Choroid plexus epithelial cell (primary cell): ENCODE data around the gene MVK.

Experiments used
- DNase-seq: peaks from one replicate; pipeline ENCODE4 v3.0.0-alpha.2; 2010; ENCODE audit warnings: low read depth
- H3K4me3 ChIP-seq: 2 replicates; pipeline ENCODE4 v1.5.1; 2011; ENCODE audit warnings: low read depth, mild to moderate bottlenecking, control low read depth, low read length, moderate library complexity
- TF ChIP-seq, protein P1 (sequence below): conservative IDR thresholded peaks from 2 replicates; pipeline ENCODE4 v1.5.1; 2011; ENCODE audit warnings: low read depth, mild to moderate bottlenecking, control low read depth, inconsistent platforms, low read length, moderate library complexity

Gene MVK

DNA sequence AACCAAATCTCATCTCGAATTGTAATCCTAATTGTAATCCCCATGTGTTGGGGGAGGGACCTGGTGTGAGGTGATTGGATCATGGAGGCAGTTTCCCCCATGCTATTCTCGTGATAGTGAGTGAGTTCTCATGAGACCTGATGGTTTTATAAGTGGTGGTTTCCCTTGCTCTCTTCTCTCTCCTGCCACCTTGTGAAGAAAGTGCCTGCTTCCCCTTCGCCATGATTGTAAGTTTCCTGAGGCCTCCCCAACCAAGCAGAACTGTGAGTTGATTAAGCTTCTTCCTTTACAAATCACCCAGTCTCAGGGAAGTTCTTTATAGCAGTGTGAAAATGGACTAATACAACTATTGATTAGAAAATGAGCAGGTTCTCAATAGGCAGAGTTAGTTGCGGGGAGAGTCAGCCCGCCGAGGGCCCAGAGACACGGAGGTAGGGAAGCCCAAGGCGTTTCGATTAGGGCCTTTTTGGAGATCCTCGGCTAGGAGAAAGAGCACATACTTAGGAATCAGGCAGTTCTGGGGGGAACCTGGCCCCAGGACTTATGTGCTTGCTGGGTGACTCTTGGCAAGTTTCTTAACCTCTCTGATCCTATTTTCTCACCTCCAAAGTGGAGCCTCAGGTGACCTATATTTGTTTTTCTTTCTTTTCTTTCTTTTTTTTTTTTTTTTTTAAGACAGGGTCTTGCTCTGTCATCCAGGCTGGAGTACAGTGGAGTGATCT is 65.7 kb downstream of the MVK start:
- DNase-seq, result no peak

DNA sequence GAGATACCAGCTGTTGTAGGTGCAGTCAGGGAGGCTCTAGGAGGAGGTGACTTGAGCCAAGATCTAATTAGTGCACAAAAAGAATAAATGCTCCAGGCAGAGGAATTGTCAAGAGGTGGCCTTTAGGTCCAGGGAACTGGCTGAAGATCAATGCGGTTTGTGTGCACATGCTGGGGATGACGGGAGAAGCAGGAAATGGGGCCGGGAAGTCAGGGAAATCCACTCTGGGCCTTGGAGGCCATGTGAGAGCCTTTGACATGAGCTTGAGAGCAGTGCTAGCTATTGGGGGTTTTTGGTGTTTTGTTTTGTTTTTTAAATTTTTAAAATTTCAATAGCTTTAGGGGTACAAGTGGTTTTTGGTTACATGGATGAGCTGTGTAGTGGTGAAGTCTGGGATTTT is 67.4 kb downstream of the MVK start:
- TF ChIP-seq, protein P1, sequence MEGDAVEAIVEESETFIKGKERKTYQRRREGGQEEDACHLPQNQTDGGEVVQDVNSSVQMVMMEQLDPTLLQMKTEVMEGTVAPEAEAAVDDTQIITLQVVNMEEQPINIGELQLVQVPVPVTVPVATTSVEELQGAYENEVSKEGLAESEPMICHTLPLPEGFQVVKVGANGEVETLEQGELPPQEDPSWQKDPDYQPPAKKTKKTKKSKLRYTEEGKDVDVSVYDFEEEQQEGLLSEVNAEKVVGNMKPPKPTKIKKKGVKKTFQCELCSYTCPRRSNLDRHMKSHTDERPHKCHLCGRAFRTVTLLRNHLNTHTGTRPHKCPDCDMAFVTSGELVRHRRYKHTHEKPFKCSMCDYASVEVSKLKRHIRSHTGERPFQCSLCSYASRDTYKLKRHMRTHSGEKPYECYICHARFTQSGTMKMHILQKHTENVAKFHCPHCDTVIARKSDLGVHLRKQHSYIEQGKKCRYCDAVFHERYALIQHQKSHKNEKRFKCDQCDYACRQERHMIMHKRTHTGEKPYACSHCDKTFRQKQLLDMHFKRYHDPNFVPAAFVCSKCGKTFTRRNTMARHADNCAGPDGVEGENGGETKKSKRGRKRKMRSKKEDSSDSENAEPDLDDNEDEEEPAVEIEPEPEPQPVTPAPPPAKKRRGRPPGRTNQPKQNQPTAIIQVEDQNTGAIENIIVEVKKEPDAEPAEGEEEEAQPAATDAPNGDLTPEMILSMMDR, result no peak

More for the DNA sequence above, 65.7 kb downstream of the MVK start:
- TF ChIP-seq, protein P1, result no peak
- H3K4me3 ChIP-seq, result no peak overlapping the region

DNA sequence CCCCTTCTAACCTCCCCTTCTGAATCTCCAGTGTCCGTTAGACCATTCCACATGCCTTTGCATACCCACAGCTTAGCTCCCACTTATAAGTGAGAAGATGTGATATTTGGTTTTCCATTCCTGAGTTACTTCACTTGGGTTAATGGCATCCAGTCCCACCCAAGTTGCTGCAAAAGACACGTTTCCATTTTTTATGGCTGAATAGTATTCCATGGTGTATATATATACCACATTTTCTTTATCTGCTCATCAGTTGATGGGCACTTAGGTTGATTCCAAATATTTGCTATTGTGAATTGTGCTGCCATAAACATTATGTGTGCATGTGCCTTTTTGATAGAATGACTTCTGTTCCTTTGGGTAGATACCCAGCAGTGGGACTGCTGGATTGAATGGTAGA is 67.8 kb downstream of the MVK start:
- no peak overlapping the region for H3K4me3 ChIP-seq
- DNase-seq, result no peak
- TF ChIP-seq, protein P1, result no peak

More for the DNA sequence above, 67.4 kb downstream of the MVK start:
- H3K4me3 ChIP-seq, result no peak overlapping the region
- DNase-seq, result peak; percentile 6

DNA sequence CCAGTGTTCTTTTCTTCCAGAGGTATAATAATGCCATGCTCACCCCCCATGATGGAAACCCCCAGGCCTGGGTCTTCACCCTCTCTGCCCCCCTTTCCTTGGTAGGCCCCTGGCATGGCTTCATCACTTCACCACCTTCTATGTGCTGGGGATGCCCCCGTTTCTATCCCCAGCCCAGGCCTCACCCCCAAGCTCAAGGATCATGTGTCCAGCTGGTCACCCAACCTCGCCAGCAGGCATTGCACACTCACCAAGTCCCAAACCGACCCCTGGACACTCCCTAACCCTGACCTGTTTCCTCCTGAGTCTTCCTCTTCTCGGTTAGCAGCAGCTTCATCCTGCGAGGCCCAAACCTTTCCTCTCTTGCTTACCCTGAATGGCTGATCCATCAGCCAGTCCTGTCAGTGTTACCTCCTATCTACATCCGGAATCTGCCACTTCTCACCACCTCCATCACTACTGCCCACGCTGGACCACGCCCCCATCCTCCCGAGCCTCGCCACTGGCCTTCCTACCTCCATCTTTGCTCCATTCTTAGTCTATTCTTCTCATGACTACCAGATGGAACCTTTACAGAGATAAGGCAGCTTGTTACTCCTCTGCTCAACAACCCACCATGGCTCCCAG is 69.0 kb downstream of the MVK start:
- TF ChIP-seq, protein P1, result no peak
- H3K4me3 ChIP-seq, result no peak overlapping the region
- DNase-seq, result no peak

DNA sequence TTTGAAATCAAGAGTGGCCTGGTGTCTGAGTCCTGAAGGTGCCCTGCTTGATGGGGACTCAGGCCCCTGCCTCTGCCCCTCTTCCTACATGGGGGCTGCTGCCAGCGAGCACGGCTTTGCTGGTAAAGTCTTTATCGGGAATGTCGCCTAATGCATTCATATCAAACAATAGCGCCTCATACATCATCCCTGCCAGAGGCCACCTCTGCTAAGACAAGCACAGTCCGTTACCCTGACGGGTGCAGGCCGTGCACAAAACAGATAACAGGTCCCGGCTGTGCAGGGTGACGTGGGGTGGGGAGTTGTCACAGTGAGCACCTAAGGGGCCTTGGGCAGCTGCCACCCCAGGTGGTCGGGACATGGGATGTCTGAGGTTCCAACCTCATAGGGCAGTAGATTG is 71.6 kb downstream of the MVK start:
- no peak for DNase-seq
- TF ChIP-seq, protein P1, result no peak
- H3K4me3 ChIP-seq, result no peak overlapping the region

DNA sequence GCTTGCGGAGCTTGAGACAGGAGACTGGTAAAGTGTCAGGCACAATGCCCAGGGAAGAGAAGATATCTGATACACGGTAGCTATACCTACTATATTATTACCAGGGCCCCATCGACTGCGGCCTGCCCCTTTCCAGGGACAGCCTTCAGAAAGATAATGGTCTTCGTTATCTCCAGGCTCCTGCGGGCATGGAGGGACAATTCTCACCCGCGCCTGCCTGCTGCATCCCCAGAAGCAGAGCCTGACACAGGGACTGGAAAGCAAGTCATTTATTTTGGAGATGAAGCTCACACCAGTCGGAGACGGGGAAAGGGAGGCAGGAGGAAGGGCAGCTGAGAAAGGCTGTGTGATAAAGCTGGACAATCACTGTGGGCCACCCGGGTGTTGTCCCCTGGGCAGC is 72.1 kb downstream of the MVK start:
- TF ChIP-seq, protein P1, result no peak
- DNase-seq, result no peak
- no peak overlapping the region for H3K4me3 ChIP-seq
